ENCODE data around the gene RPL7A. TPM values are rescaled to one million over a fixed set of nuclear protein-coding genes. Genes with fewer than 3 reads are reported as not detected.
"Not testable (repeated sequence)": the region's sequence is repeated elsewhere in the genome, so short reads cannot be mapped to it uniquely, and the experiment has no call there.

The RPL7A gene
- total and polyA plus RNA-seq, 4 donors, result 796 to 2,086 (median 1,475) TPM

GRCh38 chr9:133323991-133324703, 23.9 kb upstream of the RPL7A start:
- peaks cover 2% of the 10 kb centered on the region for H3K36me3 ChIP-seq (ENCODE audit: control insufficient read depth, insufficient read depth, low read length)
- no peaks in the 10 kb centered on the region for H3K27me3 ChIP-seq (ENCODE audit: control insufficient read depth, insufficient read depth, low read length)
- WGBS (ENCODE audit: insufficient coverage), result 87% methylated on average over 12 of the region's 13 CpGs
- no peak overlapping the region for H3K4me3 ChIP-seq (ENCODE audit: low read depth, low read length)
- no peaks in the 10 kb centered on the region for H3K4me1 ChIP-seq (ENCODE audit: control insufficient read depth, insufficient read depth, low read length)
- DNase-seq (ENCODE audit: low read depth in 4 of 6, low spot score in 6 of 6), result no peak
- no peak overlapping the region for H3K27ac ChIP-seq (ENCODE audit: low read depth, low read length)
- H3K9me3 ChIP-seq (ENCODE audit: control insufficient read depth, insufficient read depth, low read length), result no peaks in the 10 kb centered on the region

- H3K27ac ChIP-seq (ENCODE audit: low read depth, low read length); H3K4me3 ChIP-seq (ENCODE audit: low read depth, low read length); H3K27me3 ChIP-seq (ENCODE audit: control insufficient read depth, insufficient read depth, low read length); H3K9me3 ChIP-seq (ENCODE audit: control insufficient read depth, insufficient read depth, low read length); H3K4me1 ChIP-seq (ENCODE audit: control insufficient read depth, insufficient read depth, low read length); DNase-seq (ENCODE audit: low read depth in 4 of 6, low spot score in 6 of 6): not testable (repeated sequence)
- WGBS (ENCODE audit: insufficient coverage), result 94% methylated on average over 5 of the region's 6 CpGs
- peaks cover 21% of the 10 kb centered on the region for H3K36me3 ChIP-seq (ENCODE audit: control insufficient read depth, insufficient read depth, low read length)
Measured at GRCh38 chr9:133327021-133327420, 21.0 kb upstream of the RPL7A start.

- Histone ChIP-seq H3K27ac (ENCODE audit: low read depth, low read length) (no peak overlapping the region), H3K27me3 (ENCODE audit: control insufficient read depth, insufficient read depth, low read length) (no peaks in the 10 kb centered on the region), H3K9me3 (ENCODE audit: control insufficient read depth, insufficient read depth, low read length) (no peaks in the 10 kb centered on the region), H3K36me3 (ENCODE audit: control insufficient read depth, insufficient read depth, low read length) (peaks cover 31% of the 10 kb centered on the region), H3K4me3 (ENCODE audit: low read depth, low read length) (no peak overlapping the region), H3K4me1 (ENCODE audit: control insufficient read depth, insufficient read depth, low read length) (no peaks in the 10 kb centered on the region)
- no peak for DNase-seq (ENCODE audit: low read depth in 4 of 6, low spot score in 6 of 6)
- 86% methylated on average over 8 of the region's 10 CpGs for WGBS (ENCODE audit: insufficient coverage)
Measured at GRCh38 chr9:133327834-133328484, 20.1 kb upstream of the RPL7A start.

- H3K4me3 ChIP-seq (ENCODE audit: low read depth, low read length); H3K27ac ChIP-seq (ENCODE audit: low read depth, low read length); H3K27me3 ChIP-seq (ENCODE audit: control insufficient read depth, insufficient read depth, low read length); H3K9me3 ChIP-seq (ENCODE audit: control insufficient read depth, insufficient read depth, low read length); H3K4me1 ChIP-seq (ENCODE audit: control insufficient read depth, insufficient read depth, low read length): not testable (repeated sequence)
- peak in 1 of 6 donors; percentile 23 for DNase-seq (ENCODE audit: low read depth in 4 of 6, low spot score in 6 of 6)
- WGBS (ENCODE audit: insufficient coverage), result 30% methylated on average over 8 of the region's 21 CpGs
- peaks cover 45% of the 10 kb centered on the region for H3K36me3 ChIP-seq (ENCODE audit: control insufficient read depth, insufficient read depth, low read length)
Measured at GRCh38 chr9:133329306-133330156, 18.5 kb upstream of the RPL7A start.

- WGBS (ENCODE audit: insufficient coverage), result 92% methylated on average over 18 of the region's 19 CpGs
- no peak for DNase-seq (ENCODE audit: low read depth in 4 of 6, low spot score in 6 of 6)
- Histone ChIP-seq H3K9me3 (ENCODE audit: control insufficient read depth, insufficient read depth, low read length) (no peaks in the 10 kb centered on the region), H3K4me3 (ENCODE audit: low read depth, low read length) (no peak overlapping the region), H3K36me3 (ENCODE audit: control insufficient read depth, insufficient read depth, low read length) (peaks cover 45% of the 10 kb centered on the region), H3K4me1 (ENCODE audit: control insufficient read depth, insufficient read depth, low read length) (peaks cover 18% of the 10 kb centered on the region), H3K27me3 (ENCODE audit: control insufficient read depth, insufficient read depth, low read length) (no peaks in the 10 kb centered on the region), H3K27ac (ENCODE audit: low read depth, low read length) (no peak overlapping the region)
Measured at GRCh38 chr9:133331221-133331620, 16.8 kb upstream of the RPL7A start.

- Histone ChIP-seq H3K9me3 (ENCODE audit: control insufficient read depth, insufficient read depth, low read length) (no peaks in the 10 kb centered on the region), H3K27me3 (ENCODE audit: control insufficient read depth, insufficient read depth, low read length) (no peaks in the 10 kb centered on the region), H3K4me3 (ENCODE audit: low read depth, low read length) (no peak overlapping the region), H3K4me1 (ENCODE audit: control insufficient read depth, insufficient read depth, low read length) (peaks cover 24% of the 10 kb centered on the region), H3K36me3 (ENCODE audit: control insufficient read depth, insufficient read depth, low read length) (peaks cover 45% of the 10 kb centered on the region), H3K27ac (ENCODE audit: low read depth, low read length) (no peak overlapping the region)
- 96% methylated on average over 56 of the region's 57 CpGs for WGBS (ENCODE audit: insufficient coverage)
- no peak for DNase-seq (ENCODE audit: low read depth in 4 of 6, low spot score in 6 of 6)
Measured at GRCh38 chr9:133331641-133332380, 16.2 kb upstream of the RPL7A start.

GRCh38 chr9:133332381-133332730, 15.7 kb upstream of the RPL7A start:
- no peak overlapping the region for H3K4me3 ChIP-seq (ENCODE audit: low read depth, low read length)
- DNase-seq (ENCODE audit: low read depth in 4 of 6, low spot score in 6 of 6), result no peak
- no peak overlapping the region for H3K27ac ChIP-seq (ENCODE audit: low read depth, low read length)
- H3K4me1 ChIP-seq (ENCODE audit: control insufficient read depth, insufficient read depth, low read length), result peaks cover 26% of the 10 kb centered on the region
- no peaks in the 10 kb centered on the region for H3K27me3 ChIP-seq (ENCODE audit: control insufficient read depth, insufficient read depth, low read length)
- H3K9me3 ChIP-seq (ENCODE audit: control insufficient read depth, insufficient read depth, low read length), result no peaks in the 10 kb centered on the region
- H3K36me3 ChIP-seq (ENCODE audit: control insufficient read depth, insufficient read depth, low read length), result peaks cover 45% of the 10 kb centered on the region
- 94% methylated on average over 20 of the region's 20 CpGs for WGBS (ENCODE audit: insufficient coverage)

DNA sequence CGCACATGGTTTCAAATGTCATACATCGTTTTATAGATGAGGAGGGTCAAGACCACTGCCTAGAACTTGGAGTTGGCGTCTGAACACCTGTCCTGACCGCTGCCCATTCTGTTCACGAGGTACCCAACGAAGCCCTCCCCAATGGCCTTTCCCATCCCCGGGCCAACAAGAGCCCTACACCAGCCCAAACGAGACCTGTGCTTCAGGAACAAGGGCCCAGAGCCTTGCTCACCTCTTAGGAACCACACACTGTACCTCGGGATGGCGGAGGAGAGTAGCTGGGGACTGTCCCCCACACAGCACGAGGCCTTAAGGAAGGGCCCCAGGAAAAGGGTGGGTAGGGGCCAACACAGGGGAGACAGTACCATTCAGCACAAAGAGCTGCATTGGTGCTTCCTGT, 15.0 kb upstream of the RPL7A start:
- H3K9me3 ChIP-seq (ENCODE audit: control insufficient read depth, insufficient read depth, low read length), result no peaks in the 10 kb centered on the region
- H3K4me1 ChIP-seq (ENCODE audit: control insufficient read depth, insufficient read depth, low read length), result peaks cover 26% of the 10 kb centered on the region
- WGBS (ENCODE audit: insufficient coverage), result 96% methylated on average over 10 of the region's 11 CpGs
- DNase-seq (ENCODE audit: low read depth in 4 of 6, low spot score in 6 of 6), result no peak
- H3K36me3 ChIP-seq (ENCODE audit: control insufficient read depth, insufficient read depth, low read length), result peaks cover 44% of the 10 kb centered on the region
- H3K27ac ChIP-seq (ENCODE audit: low read depth, low read length), result no peak overlapping the region
- no peak overlapping the region for H3K4me3 ChIP-seq (ENCODE audit: low read depth, low read length)
- no peaks in the 10 kb centered on the region for H3K27me3 ChIP-seq (ENCODE audit: control insufficient read depth, insufficient read depth, low read length)

GRCh38 chr9:133333566-133333965, 14.5 kb upstream of the RPL7A start:
- H3K27me3 ChIP-seq (ENCODE audit: control insufficient read depth, insufficient read depth, low read length), result no peaks in the 10 kb centered on the region
- no peak overlapping the region for H3K27ac ChIP-seq (ENCODE audit: low read depth, low read length)
- no peaks in the 10 kb centered on the region for H3K9me3 ChIP-seq (ENCODE audit: control insufficient read depth, insufficient read depth, low read length)
- H3K4me1 ChIP-seq (ENCODE audit: control insufficient read depth, insufficient read depth, low read length), result peaks cover 26% of the 10 kb centered on the region
- 94% methylated on average over 10 of the region's 10 CpGs for WGBS (ENCODE audit: insufficient coverage)
- no peak overlapping the region for H3K4me3 ChIP-seq (ENCODE audit: low read depth, low read length)
- peaks cover 44% of the 10 kb centered on the region for H3K36me3 ChIP-seq (ENCODE audit: control insufficient read depth, insufficient read depth, low read length)
- no peak for DNase-seq (ENCODE audit: low read depth in 4 of 6, low spot score in 6 of 6)

All from spinal cord (tissue), 10 donors.